Measurements from ENCODE around the gene NLGN4Y. TPM values are rescaled to one million over a fixed set of nuclear protein-coding genes. Genes with fewer than 3 reads are reported as not detected.

The NLGN4Y gene
- total RNA-seq, 4 donors from 2014 or later, result not detected

- Histone ChIP-seq H3K36me3 (no peaks in the 10 kb centered on the region), H3K27ac (no peak overlapping the region), H3K4me3 (no peak overlapping the region), H3K9me3 (no peaks in the 10 kb centered on the region), H3K4me1 (no peaks in the 10 kb centered on the region), H3K27me3 (no peaks in the 10 kb centered on the region)
- no peak for TF ChIP-seq CTCF (IDR thresholded peaks at IDR 0.05)
- TF ChIP-seq POLR2A (IDR thresholded peaks at IDR 0.05), result no peak
- no peak for DNase-seq
- intact Hi-C loops (cut with DNase I; ENCODE audit: low total_unique reads), result no loop called here
Measured at GRCh38 chrY:14628208-14628607, 103.9 kb downstream of the NLGN4Y start.

- no peak overlapping the region for H3K4me3 ChIP-seq
- H3K9me3 ChIP-seq, result no peaks in the 10 kb centered on the region
- H3K27me3 ChIP-seq, result no peaks in the 10 kb centered on the region
- intact Hi-C loops (cut with DNase I; ENCODE audit: low total_unique reads), result no loop called here
- no peak for DNase-seq
- H3K27ac ChIP-seq, result no peak overlapping the region
- TF ChIP-seq POLR2A (IDR thresholded peaks at IDR 0.05), result no peak
- no peak for TF ChIP-seq CTCF (IDR thresholded peaks at IDR 0.05)
- H3K36me3 ChIP-seq, result no peaks in the 10 kb centered on the region
- no peaks in the 10 kb centered on the region for H3K4me1 ChIP-seq
Measured at GRCh38 chrY:14631676-14632075, 107.3 kb downstream of the NLGN4Y start.

GRCh38 chrY:14633718-14634117 lies 109.4 kb downstream of the NLGN4Y start:
- DNase-seq, result no peak
- intact Hi-C loops (cut with DNase I; ENCODE audit: low total_unique reads), result no loop called here
- Histone ChIP-seq H3K27me3 (no peaks in the 10 kb centered on the region), H3K36me3 (no peaks in the 10 kb centered on the region), H3K4me1 (no peaks in the 10 kb centered on the region), H3K27ac (no peak overlapping the region), H3K4me3 (no peak overlapping the region), H3K9me3 (no peaks in the 10 kb centered on the region)
- no peak for TF ChIP-seq CTCF (IDR thresholded peaks at IDR 0.05)
- no peak for TF ChIP-seq POLR2A (IDR thresholded peaks at IDR 0.05)

- no peak overlapping the region for H3K4me3 ChIP-seq
- intact Hi-C loops (cut with DNase I; ENCODE audit: low total_unique reads), result no loop called here
- DNase-seq, result no peak
- H3K36me3 ChIP-seq, result no peaks in the 10 kb centered on the region
- no peaks in the 10 kb centered on the region for H3K9me3 ChIP-seq
- TF ChIP-seq POLR2A (IDR thresholded peaks at IDR 0.05) (no peak), CTCF (IDR thresholded peaks at IDR 0.05) (no peak)
- H3K27me3 ChIP-seq, result no peaks in the 10 kb centered on the region
- H3K27ac ChIP-seq, result no peak overlapping the region
- H3K4me1 ChIP-seq, result no peaks in the 10 kb centered on the region
Measured at GRCh38 chrY:14634954-14635353, 110.6 kb downstream of the NLGN4Y start.

- H3K27me3 ChIP-seq, result no peaks in the 10 kb centered on the region
- intact Hi-C loops (cut with DNase I; ENCODE audit: low total_unique reads), result no loop called here
- H3K9me3 ChIP-seq, result no peaks in the 10 kb centered on the region
- DNase-seq, result no peak
- no peak overlapping the region for H3K4me3 ChIP-seq
- no peaks in the 10 kb centered on the region for H3K36me3 ChIP-seq
- H3K27ac ChIP-seq, result no peak overlapping the region
- TF ChIP-seq CTCF (IDR thresholded peaks at IDR 0.05) (no peak), POLR2A (IDR thresholded peaks at IDR 0.05) (no peak)
- H3K4me1 ChIP-seq, result no peaks in the 10 kb centered on the region
Measured at GRCh38 chrY:14637551-14637950, 113.2 kb downstream of the NLGN4Y start.
